Panc1 (cell line): ENCODE data around the gene AARS2.

ENCODE experiments used
- CTCF ChIP-seq: fragments of 450-650 bp; IDR thresholded peaks from 2 replicates; pipeline ENCODE4 v1.5.1; 2017; ENCODE audit warnings: mild to moderate bottlenecking
- POLR2AphosphoS5 ChIP-seq: IDR thresholded peaks from 2 replicates; pipeline ENCODE4 v1.6.1; 2012; ENCODE audit warnings: mild to moderate bottlenecking, low read depth, low read length, moderate library complexity
- TF ChIP-seq, protein P1 (sequence below), 2 experiments: IDR thresholded peaks; 2 replicates each; pipeline ENCODE4 v1.6.1; 2011 to 2012; ENCODE audit warnings: low read depth in 2 of 2, control low read depth in 1 of 2, low read length in 1 of 2, mild to moderate bottlenecking in 1 of 2, moderate library complexity in 1 of 2; ENCODE audit not compliant: insufficient read depth in 1 of 2

DNA sequence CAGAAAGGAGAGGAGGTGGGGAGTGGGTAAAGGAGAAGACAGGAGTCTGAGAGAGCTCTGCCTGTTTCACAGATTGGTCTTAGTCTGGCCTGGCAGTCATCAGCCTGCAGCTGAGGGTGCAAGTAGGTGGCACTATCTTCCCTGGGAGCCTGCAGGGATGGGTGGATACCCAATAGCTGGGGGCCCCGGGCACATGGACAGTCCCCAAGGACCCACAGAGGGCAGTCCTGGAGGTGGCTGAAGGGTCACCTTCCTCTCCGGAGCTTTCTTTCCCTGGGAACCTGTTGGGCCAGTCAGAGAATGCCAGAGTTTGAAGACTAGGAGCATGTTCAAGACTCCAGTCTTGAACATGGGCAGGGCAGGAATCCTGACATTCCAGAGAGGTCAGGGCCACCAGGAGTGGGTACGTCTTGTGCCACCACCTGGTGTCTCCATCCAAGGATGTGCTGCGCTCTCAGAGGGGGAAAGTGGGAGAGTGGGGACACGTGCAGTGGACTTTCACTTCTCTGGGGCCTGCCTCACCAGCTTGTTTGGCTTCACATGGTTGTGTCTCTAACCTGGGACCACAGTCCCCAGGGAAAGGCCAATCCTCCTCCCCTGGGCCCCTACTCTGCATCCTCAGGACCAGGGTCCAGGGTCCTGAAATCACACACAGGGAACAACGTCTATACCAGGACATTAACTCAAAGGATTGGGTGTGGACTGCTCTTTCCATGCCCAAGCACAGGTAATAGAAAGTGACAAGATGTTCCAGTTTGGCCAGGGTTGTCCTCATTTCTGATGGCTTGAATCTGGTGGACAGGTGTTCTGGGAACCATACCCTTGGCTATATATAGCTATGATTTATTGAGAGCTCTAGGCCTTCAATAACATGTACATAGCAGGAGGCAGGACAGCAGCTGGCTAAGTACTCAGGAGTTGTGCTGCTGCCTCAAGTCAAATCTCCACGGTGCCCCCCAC, 18.0 kb downstream of the AARS2 start:
- TF ChIP-seq CTCF: no peak
- TF ChIP-seq, protein P1, sequence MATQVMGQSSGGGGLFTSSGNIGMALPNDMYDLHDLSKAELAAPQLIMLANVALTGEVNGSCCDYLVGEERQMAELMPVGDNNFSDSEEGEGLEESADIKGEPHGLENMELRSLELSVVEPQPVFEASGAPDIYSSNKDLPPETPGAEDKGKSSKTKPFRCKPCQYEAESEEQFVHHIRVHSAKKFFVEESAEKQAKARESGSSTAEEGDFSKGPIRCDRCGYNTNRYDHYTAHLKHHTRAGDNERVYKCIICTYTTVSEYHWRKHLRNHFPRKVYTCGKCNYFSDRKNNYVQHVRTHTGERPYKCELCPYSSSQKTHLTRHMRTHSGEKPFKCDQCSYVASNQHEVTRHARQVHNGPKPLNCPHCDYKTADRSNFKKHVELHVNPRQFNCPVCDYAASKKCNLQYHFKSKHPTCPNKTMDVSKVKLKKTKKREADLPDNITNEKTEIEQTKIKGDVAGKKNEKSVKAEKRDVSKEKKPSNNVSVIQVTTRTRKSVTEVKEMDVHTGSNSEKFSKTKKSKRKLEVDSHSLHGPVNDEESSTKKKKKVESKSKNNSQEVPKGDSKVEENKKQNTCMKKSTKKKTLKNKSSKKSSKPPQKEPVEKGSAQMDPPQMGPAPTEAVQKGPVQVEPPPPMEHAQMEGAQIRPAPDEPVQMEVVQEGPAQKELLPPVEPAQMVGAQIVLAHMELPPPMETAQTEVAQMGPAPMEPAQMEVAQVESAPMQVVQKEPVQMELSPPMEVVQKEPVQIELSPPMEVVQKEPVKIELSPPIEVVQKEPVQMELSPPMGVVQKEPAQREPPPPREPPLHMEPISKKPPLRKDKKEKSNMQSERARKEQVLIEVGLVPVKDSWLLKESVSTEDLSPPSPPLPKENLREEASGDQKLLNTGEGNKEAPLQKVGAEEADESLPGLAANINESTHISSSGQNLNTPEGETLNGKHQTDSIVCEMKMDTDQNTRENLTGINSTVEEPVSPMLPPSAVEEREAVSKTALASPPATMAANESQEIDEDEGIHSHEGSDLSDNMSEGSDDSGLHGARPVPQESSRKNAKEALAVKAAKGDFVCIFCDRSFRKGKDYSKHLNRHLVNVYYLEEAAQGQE (IDR thresholded peaks at IDR 0.05; ENCODE audit: insufficient read depth in 1 of 2, low read depth in 2 of 2, low read length in 1 of 2): no peak
- TF ChIP-seq POLR2AphosphoS5: no peak
